ENCODE data around the gene SH3D19. TPM values are rescaled to one million over a fixed set of nuclear protein-coding genes. Genes with fewer than 3 reads are reported as not detected.
"Not testable (repeated sequence)": the region's sequence is repeated elsewhere in the genome, so short reads cannot be mapped to it uniquely, and the experiment has no call there.

The SH3D19 gene
- total RNA-seq, 1 donor from 2014 or later = 155 TPM

GRCh38 chr4:151136048-151136447, 189.4 kb downstream of the SH3D19 start:
- intact Hi-C loops (cut with DNase I) = not testable (repeated sequence)

GRCh38 chr4:151133311-151133710, 192.1 kb downstream of the SH3D19 start:
- no peak for DNase-seq (ENCODE audit: low spot score)
- intact Hi-C loops (cut with DNase I) = no loop called here
- ATAC-seq = no peak

More at GRCh38 chr4:151136048-151136447, 189.4 kb downstream of the SH3D19 start:
- DNase-seq (ENCODE audit: low spot score); ATAC-seq: not testable (repeated sequence)

GRCh38 chr4:151129796-151130195, 195.6 kb downstream of the SH3D19 start:
- ATAC-seq = no peak
- DNase-seq (ENCODE audit: low spot score) = no peak

GRCh38 chr4:151117371-151117962, 207.9 kb downstream of the SH3D19 start:
- intact Hi-C loops (cut with DNase I) = loop anchor here (10.0 kb wide), 1 partner anchor 247 kb away; no protein-coding TSS in a partner anchor
- DNase-seq (ENCODE audit: low spot score) (peak; percentile 79), ATAC-seq (peak; percentile 88)

More at GRCh38 chr4:151129796-151130195, 195.6 kb downstream of the SH3D19 start:
- intact Hi-C loops (cut with DNase I) = no loop called here

- no peak for ATAC-seq
- no peak for DNase-seq (ENCODE audit: low spot score)
- intact Hi-C loops (cut with DNase I) = loop anchor here (10.0 kb wide), 1 partner anchor 250 kb away; no protein-coding TSS in a partner anchor
These were observed 210.4 kb downstream of the SH3D19 start for GRCh38 chr4:151114986-151115385.

- no peak for ATAC-seq
- no peak for DNase-seq (ENCODE audit: low spot score)
- intact Hi-C loops (cut with DNase I) = loop anchor here (10.0 kb wide), 1 partner anchor 250 kb away; no protein-coding TSS in a partner anchor
These were observed 211.1 kb downstream of the SH3D19 start for GRCh38 chr4:151114338-151114737.

- intact Hi-C loops (cut with DNase I) = loop anchor here (10.0 kb wide), 1 partner anchor 255 kb away; no protein-coding TSS in a partner anchor
- ATAC-seq (no peak), DNase-seq (ENCODE audit: low spot score) (no peak)
These were observed 215.2 kb downstream of the SH3D19 start for GRCh38 chr4:151110236-151110635.

GRCh38 chr4:151107063-151107462, 218.3 kb downstream of the SH3D19 start:
- DNase-seq (ENCODE audit: low spot score) = no peak
- ATAC-seq = no peak
- intact Hi-C loops (cut with DNase I) = no loop called here

- no peak for DNase-seq (ENCODE audit: low spot score)
- intact Hi-C loops (cut with DNase I) = no loop called here
- peak; percentile 33 for ATAC-seq
These were observed 219.9 kb downstream of the SH3D19 start for GRCh38 chr4:151105454-151106032.

GRCh38 chr4:151104621-151105020, 220.8 kb downstream of the SH3D19 start:
- intact Hi-C loops (cut with DNase I) = no loop called here
- no peak for ATAC-seq

GRCh38 chr4:151103758-151104157, 221.6 kb downstream of the SH3D19 start:
- ATAC-seq = no peak
- intact Hi-C loops (cut with DNase I) = no loop called here

More at GRCh38 chr4:151104621-151105020, 220.8 kb downstream of the SH3D19 start:
- no peak for DNase-seq (ENCODE audit: low spot score)

GRCh38 chr4:151100531-151100930, 224.9 kb downstream of the SH3D19 start:
- ATAC-seq (no peak), DNase-seq (ENCODE audit: low spot score) (no peak)
- intact Hi-C loops (cut with DNase I) = no loop called here

More at GRCh38 chr4:151103758-151104157, 221.6 kb downstream of the SH3D19 start:
- no peak for DNase-seq (ENCODE audit: low spot score)

GRCh38 chr4:151099976-151100417, 225.4 kb downstream of the SH3D19 start:
- intact Hi-C loops (cut with DNase I) = no loop called here
- no peak for DNase-seq (ENCODE audit: low spot score)
- peak; percentile 31 for ATAC-seq

GRCh38 chr4:151099229-151099975, 226.0 kb downstream of the SH3D19 start, which contains the start of gene RPS3A:
RPS3A (plus strand) TSS chr4:151099628; CDS start chr4:151099653, 25 bp downstream.
- peak; percentile 98 for DNase-seq (ENCODE audit: low spot score)
- intact Hi-C loops (cut with DNase I) = no loop called here
- peak; percentile 99 for ATAC-seq

GRCh38 chr4:151098979-151099228, 226.5 kb downstream of the SH3D19 start:
- peak; percentile 19 for ATAC-seq
- intact Hi-C loops (cut with DNase I) = no loop called here
- no peak for DNase-seq (ENCODE audit: low spot score)

GRCh38 chr4:151097759-151098158, 227.6 kb downstream of the SH3D19 start:
- DNase-seq (ENCODE audit: low spot score) (no peak), ATAC-seq (no peak)
- intact Hi-C loops (cut with DNase I) = no loop called here

- no peak for DNase-seq (ENCODE audit: low spot score)
- no peak for ATAC-seq
- intact Hi-C loops (cut with DNase I) = no loop called here
These were observed 230.3 kb downstream of the SH3D19 start for GRCh38 chr4:151095142-151095541.

- ATAC-seq (no peak), DNase-seq (ENCODE audit: low spot score) (no peak)
- intact Hi-C loops (cut with DNase I) = no loop called here
These were observed 231.1 kb downstream of the SH3D19 start for GRCh38 chr4:151094290-151094751.

- ATAC-seq (no peak), DNase-seq (ENCODE audit: low spot score) (no peak)
- intact Hi-C loops (cut with DNase I) = no loop called here
These were observed 232.2 kb downstream of the SH3D19 start for GRCh38 chr4:151093203-151093602.

GRCh38 chr4:151092488-151092887, 232.9 kb downstream of the SH3D19 start:
- no peak for ATAC-seq
- intact Hi-C loops (cut with DNase I) = no loop called here
- no peak for DNase-seq (ENCODE audit: low spot score)
